ENCODE measurements around the gene TMEM128.
"Not testable (repeated sequence)": the region's sequence is repeated elsewhere in the genome, so short reads cannot be mapped to it uniquely, and the experiment has no call there.

The TMEM128 gene

DNA sequence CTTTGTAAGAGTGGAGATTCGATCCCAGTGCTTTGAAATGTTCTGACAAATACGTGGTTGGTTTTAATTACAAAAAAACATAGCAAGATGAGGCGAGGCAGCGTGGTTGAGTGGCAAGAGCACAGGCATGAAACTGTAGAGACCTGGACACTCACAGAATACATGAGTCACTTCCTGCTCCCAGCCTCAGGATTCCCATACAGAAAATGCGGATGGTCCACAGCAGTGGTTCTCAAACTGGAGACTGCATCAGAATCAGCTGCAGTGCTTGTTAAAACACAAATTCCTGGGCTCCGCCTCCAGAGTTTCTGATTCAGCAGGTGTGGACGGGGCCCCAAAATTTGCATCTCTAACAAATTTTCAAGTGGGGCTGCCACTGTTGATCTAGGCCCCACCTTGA is 31.4 kb downstream of the TMEM128 start:
- no peak for TF ChIP-seq CTCF (conservative IDR thresholded peaks at IDR 0.05; ENCODE audit: low read length)
- DNase-seq (ENCODE audit: low read depth): peak; percentile 17
- no peak overlapping the region for H3K4me3 ChIP-seq (ENCODE audit: low read length)

DNA sequence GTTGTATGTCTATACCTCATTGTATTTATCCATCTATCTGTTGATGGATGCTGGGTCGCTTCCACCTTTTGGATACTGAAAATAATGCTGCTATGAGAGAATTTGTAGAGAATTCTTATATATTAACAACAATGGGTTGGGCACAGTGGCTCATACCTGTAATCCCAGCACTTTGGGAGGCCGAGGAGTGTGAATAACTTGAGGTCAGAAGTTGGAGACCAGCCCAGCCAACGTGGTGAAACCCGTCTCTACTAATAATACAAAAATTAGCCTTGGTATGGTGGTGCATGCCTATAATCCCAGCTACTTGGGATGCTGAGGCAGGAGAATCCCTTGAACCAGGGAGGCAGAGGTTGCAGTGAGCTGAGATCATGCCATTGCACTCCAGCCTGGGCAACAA is 34.3 kb downstream of the TMEM128 start:
- not testable (repeated sequence) for H3K4me3 ChIP-seq (ENCODE audit: low read length); DNase-seq (ENCODE audit: low read depth)

- TF ChIP-seq CTCF (conservative IDR thresholded peaks at IDR 0.05; ENCODE audit: low read length): no peak
- no peak for DNase-seq (ENCODE audit: low read depth)
- no peak overlapping the region for H3K4me3 ChIP-seq (ENCODE audit: low read length)
These were observed 41.8 kb downstream of the TMEM128 start for GRCh38 chr4:4206204-4206603.

GRCh38 chr4:4204401-4204745 is 43.6 kb downstream of the TMEM128 start:
- DNase-seq (ENCODE audit: low read depth): no peak
- TF ChIP-seq CTCF (conservative IDR thresholded peaks at IDR 0.05; ENCODE audit: low read length): no peak

GRCh38 chr4:4203688-4204400 is 44.2 kb downstream of the TMEM128 start:
- H3K4me3 ChIP-seq (ENCODE audit: low read length): no peak overlapping the region
- TF ChIP-seq CTCF (conservative IDR thresholded peaks at IDR 0.05; ENCODE audit: low read length): no peak
- no peak for DNase-seq (ENCODE audit: low read depth)

More at GRCh38 chr4:4204401-4204745, 43.6 kb downstream of the TMEM128 start:
- no peak overlapping the region for H3K4me3 ChIP-seq (ENCODE audit: low read length)

DNA sequence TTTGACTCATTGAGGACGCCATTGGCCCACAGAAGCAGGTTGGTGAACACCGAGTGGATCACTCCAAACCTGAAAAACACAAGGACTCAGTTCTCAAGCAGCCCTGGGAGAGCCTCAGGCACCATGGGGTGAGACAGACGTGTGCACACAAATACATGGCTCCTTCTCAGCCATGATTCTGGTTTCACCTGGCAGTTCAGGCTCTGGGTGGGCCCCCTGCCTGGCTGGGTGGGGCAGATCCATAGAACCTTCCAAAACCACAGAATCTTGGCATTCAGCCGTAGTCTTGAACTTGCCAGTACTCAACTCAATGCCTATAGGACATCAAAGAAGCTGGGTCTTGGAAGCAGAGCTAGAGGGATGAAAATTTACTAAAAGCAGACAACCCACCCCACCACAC is 45.5 kb downstream of the TMEM128 start:
- no peak for TF ChIP-seq CTCF (conservative IDR thresholded peaks at IDR 0.05; ENCODE audit: low read length)
- H3K4me3 ChIP-seq (ENCODE audit: low read length): no peak overlapping the region
- DNase-seq (ENCODE audit: low read depth): no peak

GRCh38 chr4:4200624-4201023 is 47.4 kb downstream of the TMEM128 start:
- H3K4me3 ChIP-seq (ENCODE audit: low read length): no peak overlapping the region
- TF ChIP-seq CTCF (conservative IDR thresholded peaks at IDR 0.05; ENCODE audit: low read length): no peak
- no peak for DNase-seq (ENCODE audit: low read depth)

- DNase-seq (ENCODE audit: low read depth): no peak
- TF ChIP-seq CTCF (conservative IDR thresholded peaks at IDR 0.05; ENCODE audit: low read length): no peak
- no peak overlapping the region for H3K4me3 ChIP-seq (ENCODE audit: low read length)
These were observed 52.7 kb downstream of the TMEM128 start for GRCh38 chr4:4195354-4195753.

DNA sequence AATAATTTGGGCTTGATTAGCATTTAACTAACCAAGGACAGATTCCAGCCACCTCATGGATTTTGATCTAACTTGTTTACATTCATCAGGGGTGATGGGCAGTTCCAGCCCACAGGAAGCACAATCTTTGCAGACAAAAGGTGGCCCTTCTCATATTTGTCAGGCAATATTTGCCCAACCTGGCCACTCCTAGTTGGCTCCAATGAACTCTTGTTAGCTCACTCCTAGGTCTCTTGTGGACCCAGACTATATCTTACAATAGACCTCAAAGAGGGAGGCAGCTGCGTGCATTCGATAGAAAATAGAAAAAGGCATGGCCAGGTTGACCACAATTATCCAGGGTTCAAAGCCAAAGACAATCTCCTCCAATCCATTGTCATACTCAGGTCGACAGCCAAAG is 59.5 kb downstream of the TMEM128 start:
- not testable (repeated sequence) for H3K4me3 ChIP-seq (ENCODE audit: low read length); DNase-seq (ENCODE audit: low read depth)
